IPS-20b (cell line): Measurements from ENCODE around the gene TCF7L1.
A peak's percentile ranks its signal among the peaks of the same experiment; 100 is the strongest.

Experiments used
- H3K27ac ChIP-seq: one replicate; pipeline ENCODE4 v1.5.1; 2013; ENCODE audit warnings: low read length
- H3K27me3 ChIP-seq: 2 replicates; pipeline ENCODE4 v1.6.1; 2013; ENCODE audit warnings: mild to moderate bottlenecking, low read length, inconsistent platforms; ENCODE audit not compliant: insufficient read depth
- H3K36me3 ChIP-seq: 2 replicates; pipeline ENCODE4 v1.6.1; 2013; ENCODE audit warnings: low read depth, mild to moderate bottlenecking, inconsistent platforms, low read length, moderate library complexity; ENCODE audit not compliant: insufficient read depth
- H3K4me1 ChIP-seq: 2 replicates; pipeline ENCODE4 v1.6.1; 2013; ENCODE audit warnings: mild to moderate bottlenecking, control low read depth, inconsistent platforms, low read length, moderate library complexity; ENCODE audit not compliant: insufficient read depth
- H3K4me3 ChIP-seq: 2 replicates; pipeline ENCODE4 v1.5.1; 2013; ENCODE audit warnings: mild to moderate bottlenecking, low read length, inconsistent platforms
- H3K9ac ChIP-seq: 2 replicates; pipeline ENCODE4 v1.6.1; 2013; ENCODE audit warnings: low read depth, mild to moderate bottlenecking, inconsistent platforms, low read length, moderate library complexity
- H3K9me3 ChIP-seq: 2 replicates; pipeline ENCODE4 v1.6.1; 2013; ENCODE audit warnings: mild to moderate bottlenecking, low read depth, low read length, inconsistent platforms; ENCODE audit not compliant: insufficient read depth

The TCF7L1 gene

GRCh38 chr2:85257970-85258605 is 124.9 kb downstream of the TCF7L1 start:
- H3K4me1 ChIP-seq = peaks cover 69% of the 10 kb centered on the region
- H3K4me3 ChIP-seq = peak overlapping the region; percentile 44; the same call in 1 of the 2 replicates
- no peaks in the 10 kb centered on the region for H3K27me3 ChIP-seq
- peaks cover 18% of the 10 kb centered on the region; the same call in 1 of the 2 replicates for H3K36me3 ChIP-seq
- no peak overlapping the region for H3K27ac ChIP-seq
- H3K9me3 ChIP-seq = no peaks in the 10 kb centered on the region
- no peak overlapping the region; the same call in 1 of the 2 replicates for H3K9ac ChIP-seq

- Histone ChIP-seq H3K27ac (peak overlapping the region; percentile 2), H3K36me3 (peaks cover 18% of the 10 kb centered on the region; the same call in 1 of the 2 replicates), H3K4me1 (peaks cover 67% of the 10 kb centered on the region), H3K27me3 (no peaks in the 10 kb centered on the region), H3K9me3 (no peaks in the 10 kb centered on the region), H3K4me3 (peak overlapping the region; percentile 44), H3K9ac (peak overlapping the region; percentile 21; the same call in 1 of the 2 replicates)
Observed at GRCh38 chr2:85259101-85259590, 126.0 kb downstream of the TCF7L1 start.

- Histone ChIP-seq H3K27me3 (no peaks in the 10 kb centered on the region), H3K9me3 (no peaks in the 10 kb centered on the region), H3K4me3 (no peak overlapping the region), H3K27ac (no peak overlapping the region), H3K9ac (0 out of 2 replicates have a peak overlapping the region, but pooled peaks have one; percentile 21), H3K4me1 (peaks cover 67% of the 10 kb centered on the region), H3K36me3 (peaks cover 18% of the 10 kb centered on the region; the same call in 1 of the 2 replicates)
Observed at GRCh38 chr2:85259879-85260278, 126.7 kb downstream of the TCF7L1 start.

DNA sequence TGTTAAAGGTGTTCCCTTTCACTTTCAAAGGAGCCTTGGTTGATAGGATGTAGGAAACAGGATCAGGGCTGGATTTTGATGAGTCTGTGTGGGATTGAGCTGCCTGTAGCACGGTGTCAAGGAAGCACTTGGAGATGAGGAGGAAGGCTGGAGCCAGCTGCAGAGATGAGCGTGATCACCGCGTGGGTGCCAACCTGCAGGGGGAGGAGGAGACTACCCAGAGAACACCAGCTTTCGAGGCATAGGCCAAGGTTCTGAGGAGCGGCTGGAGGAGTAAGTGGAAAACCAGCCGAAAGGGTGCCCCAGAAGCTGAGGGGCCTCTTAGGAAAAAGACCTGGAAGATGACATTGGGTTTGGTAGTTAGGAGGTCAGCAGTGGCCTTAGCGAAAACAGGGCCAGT is 130.4 kb downstream of the TCF7L1 start:
- no peak overlapping the region for H3K27ac ChIP-seq
- H3K4me1 ChIP-seq = peaks cover 49% of the 10 kb centered on the region
- no peak overlapping the region for H3K9ac ChIP-seq
- H3K36me3 ChIP-seq = peaks cover 18% of the 10 kb centered on the region; the same call in 1 of the 2 replicates
- H3K27me3 ChIP-seq = no peaks in the 10 kb centered on the region
- no peaks in the 10 kb centered on the region for H3K9me3 ChIP-seq
- H3K4me3 ChIP-seq = no peak overlapping the region

DNA sequence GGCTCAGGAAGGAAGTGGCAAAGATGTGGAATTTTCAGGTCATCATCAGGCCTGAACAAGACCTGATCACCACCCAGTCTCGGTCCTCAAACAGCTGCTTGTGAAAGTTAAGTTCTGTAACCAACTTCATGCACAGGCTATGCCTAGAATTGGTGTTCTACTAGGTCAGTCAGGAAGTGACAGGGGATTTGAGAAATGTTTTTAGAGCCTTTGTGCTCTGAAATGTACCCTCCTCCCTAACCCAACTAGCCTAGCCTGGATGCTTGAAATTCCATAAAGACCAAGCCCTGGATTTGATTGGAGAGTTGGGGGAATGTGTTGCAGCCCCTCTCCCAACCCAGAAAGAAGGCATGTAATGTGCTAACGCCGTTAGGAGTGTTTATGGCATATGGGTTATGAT is 131.3 kb downstream of the TCF7L1 start:
- no peak overlapping the region for H3K4me3 ChIP-seq
- H3K9me3 ChIP-seq = no peaks in the 10 kb centered on the region
- H3K36me3 ChIP-seq = peaks cover 18% of the 10 kb centered on the region; the same call in 1 of the 2 replicates
- no peak overlapping the region for H3K27ac ChIP-seq
- no peaks in the 10 kb centered on the region for H3K27me3 ChIP-seq
- H3K9ac ChIP-seq = no peak overlapping the region
- H3K4me1 ChIP-seq = peaks cover 40% of the 10 kb centered on the region

- Histone ChIP-seq H3K9ac (no peak overlapping the region), H3K4me1 (peaks cover 33% of the 10 kb centered on the region), H3K27ac (no peak overlapping the region), H3K27me3 (no peaks in the 10 kb centered on the region), H3K9me3 (no peaks in the 10 kb centered on the region), H3K4me3 (no peak overlapping the region), H3K36me3 (peaks cover 18% of the 10 kb centered on the region; the same call in 1 of the 2 replicates)
Observed at GRCh38 chr2:85265304-85265703, 132.1 kb downstream of the TCF7L1 start.

- Histone ChIP-seq H3K4me3 (no peak overlapping the region), H3K9ac (no peak overlapping the region), H3K27me3 (no peaks in the 10 kb centered on the region), H3K4me1 (peaks cover 33% of the 10 kb centered on the region), H3K36me3 (peaks cover 15% of the 10 kb centered on the region; the same call in 1 of the 2 replicates), H3K9me3 (no peaks in the 10 kb centered on the region), H3K27ac (no peak overlapping the region)
Observed at GRCh38 chr2:85266146-85267041, 133.2 kb downstream of the TCF7L1 start.

DNA sequence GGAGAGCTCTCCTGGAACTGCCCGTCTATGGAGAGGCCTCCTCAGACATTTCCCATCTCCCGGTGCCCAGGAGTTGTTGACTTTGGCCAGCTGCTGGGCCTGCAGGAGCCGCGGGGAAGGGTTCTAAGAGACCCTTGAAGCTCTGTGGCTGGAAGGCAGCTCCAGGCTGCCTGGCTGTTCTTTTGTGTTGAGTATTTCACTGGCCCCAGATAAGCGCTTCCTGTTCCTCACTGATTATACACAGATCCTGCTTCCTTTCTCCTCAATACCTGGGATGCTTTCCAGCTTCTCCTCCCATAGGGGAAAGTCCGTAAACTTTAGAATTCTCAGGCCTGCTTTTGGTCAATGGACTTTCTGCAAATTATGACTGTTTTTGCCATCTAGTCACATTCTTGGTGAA is 136.8 kb downstream of the TCF7L1 start:
- no peak overlapping the region for H3K4me3 ChIP-seq
- no peaks in the 10 kb centered on the region for H3K27me3 ChIP-seq
- peaks cover 18% of the 10 kb centered on the region for H3K4me1 ChIP-seq
- H3K27ac ChIP-seq = no peak overlapping the region
- no peaks in the 10 kb centered on the region for H3K36me3 ChIP-seq
- H3K9me3 ChIP-seq = no peaks in the 10 kb centered on the region
- no peak overlapping the region for H3K9ac ChIP-seq

DNA sequence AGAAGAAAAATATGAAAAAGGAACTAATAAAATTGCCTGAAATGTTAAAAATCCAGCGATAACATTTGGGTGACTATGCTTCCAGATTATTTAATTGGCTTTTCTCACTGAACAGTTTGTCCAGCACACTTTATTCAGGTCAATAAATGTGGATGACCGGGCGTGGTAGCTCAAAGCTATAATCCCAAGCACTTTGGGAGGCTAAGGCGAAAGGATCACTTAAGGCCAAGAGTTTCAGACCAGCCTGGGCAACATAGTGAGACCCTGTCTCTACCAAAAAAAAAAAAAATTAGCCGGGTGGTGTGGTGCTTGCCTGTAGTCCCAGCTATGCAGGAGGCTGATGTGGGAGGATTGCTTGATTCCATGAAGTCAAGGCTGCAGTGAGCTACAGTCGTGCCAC is 139.2 kb downstream of the TCF7L1 start:
- Histone ChIP-seq H3K27me3 (no peaks in the 10 kb centered on the region), H3K9ac (no peak overlapping the region), H3K9me3 (no peaks in the 10 kb centered on the region), H3K27ac (no peak overlapping the region), H3K4me3 (no peak overlapping the region), H3K36me3 (no peaks in the 10 kb centered on the region), H3K4me1 (peaks cover 8% of the 10 kb centered on the region)

DNA sequence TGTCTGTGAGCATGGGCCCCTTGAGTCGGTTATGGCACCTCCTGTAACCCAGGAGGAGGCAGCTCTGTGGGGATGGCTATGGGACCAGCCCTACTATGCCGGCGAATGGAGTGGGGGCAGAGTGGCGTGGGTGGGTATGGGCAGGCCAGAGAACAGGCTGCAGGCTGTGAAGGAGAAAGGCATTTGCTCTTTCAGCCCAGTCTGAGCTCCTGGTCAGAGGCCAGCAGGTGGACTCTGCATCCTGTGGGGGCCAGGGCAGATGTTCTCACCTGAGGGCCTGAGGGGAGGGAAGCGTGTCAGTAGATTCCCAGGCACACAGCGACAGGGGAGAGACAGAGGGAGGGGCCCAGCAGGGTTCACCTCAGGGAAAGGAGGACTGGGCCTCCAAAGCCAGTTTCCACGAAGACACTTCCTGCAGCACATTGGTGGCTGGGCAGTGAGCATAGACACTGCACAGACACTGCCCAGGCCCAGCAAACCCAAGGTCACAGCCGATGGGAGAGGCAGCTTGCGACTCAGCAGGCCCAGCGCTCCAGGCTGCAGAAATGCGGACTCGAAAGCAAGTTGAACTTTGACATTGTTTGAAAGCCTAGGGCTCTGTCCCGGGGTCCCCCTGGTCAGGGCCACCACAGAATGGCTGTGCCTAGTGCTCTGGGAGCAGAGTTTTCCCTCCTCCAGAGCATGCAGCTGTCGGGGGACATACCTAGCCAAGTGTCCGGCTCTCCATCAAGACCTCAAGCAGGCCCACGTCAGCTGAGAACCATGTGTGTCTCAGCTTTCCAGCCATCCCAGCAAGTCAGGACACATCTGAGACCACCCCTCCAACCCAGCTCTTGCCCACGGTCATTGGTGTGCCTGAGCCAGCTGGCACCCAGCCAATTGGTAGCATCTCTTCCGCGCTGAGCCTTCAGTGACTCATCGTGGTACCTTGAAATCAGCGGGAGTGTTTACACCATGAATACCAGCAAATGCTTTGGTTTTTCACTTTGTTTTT is 140.8 kb downstream of the TCF7L1 start:
- Histone ChIP-seq H3K9ac (no peak overlapping the region), H3K4me1 (peaks cover 9% of the 10 kb centered on the region), H3K4me3 (no peak overlapping the region), H3K9me3 (no peaks in the 10 kb centered on the region), H3K36me3 (no peaks in the 10 kb centered on the region), H3K27me3 (no peaks in the 10 kb centered on the region), H3K27ac (no peak overlapping the region)

DNA sequence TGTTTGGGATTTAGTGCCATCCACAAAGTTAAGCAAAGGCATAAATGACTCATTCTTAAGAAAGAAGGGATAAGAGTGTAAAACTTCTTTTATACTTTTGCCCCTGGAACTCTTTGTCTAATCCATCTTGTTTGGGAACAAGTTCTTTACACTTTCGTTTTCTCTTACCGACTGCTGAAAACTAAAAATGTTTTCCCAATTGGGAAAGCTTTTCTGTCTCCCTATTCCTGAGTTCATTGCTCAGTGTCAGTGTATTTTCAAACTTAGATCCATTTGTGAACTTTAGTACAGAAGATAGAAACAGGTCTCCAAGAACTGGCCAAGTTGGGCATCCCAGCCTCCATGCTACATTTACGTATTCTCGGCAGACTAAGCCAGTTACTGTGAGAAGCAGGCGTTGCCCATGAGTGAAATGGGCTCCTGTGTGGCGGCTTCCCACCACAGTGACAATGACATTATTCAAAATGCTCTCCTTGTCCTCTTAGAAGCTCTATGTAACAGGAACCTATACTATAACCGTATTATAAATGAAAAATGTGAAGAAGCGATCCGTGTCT is 142.9 kb downstream of the TCF7L1 start:
- H3K27ac ChIP-seq = no peak overlapping the region
- no peak overlapping the region for H3K9ac ChIP-seq
- no peak overlapping the region for H3K4me3 ChIP-seq
- H3K4me1 ChIP-seq = peaks cover 9% of the 10 kb centered on the region
- no peaks in the 10 kb centered on the region for H3K27me3 ChIP-seq
- no peaks in the 10 kb centered on the region for H3K9me3 ChIP-seq
- no peaks in the 10 kb centered on the region for H3K36me3 ChIP-seq
